GM23338 (cell line): ENCODE data around the gene KXD1. TPM values are rescaled to one million over a fixed set of nuclear protein-coding genes. Genes with fewer than 3 reads are reported as not detected.

Experiments used
- ATAC-seq: fragments of 200-7000 bp; cut with Tn5 transposase; 3 replicates; pipeline ENCODE4 v1.9.1; 2020
- DNase-seq: peaks from one replicate; pipeline ENCODE4 v3.0.0-alpha.2; 2015; ENCODE audit warnings: low spot score
- H2AFZ ChIP-seq: fragments of 200-600 bp; sonication (generic); 2 replicates; pipeline ENCODE4 v1.8.0; 2016; ENCODE audit warnings: antibody characterized with exemption, mild to moderate bottlenecking, moderate library complexity
- H3F3A ChIP-seq: fragments of 200-600 bp; sonication (generic); replicated peaks from 2 replicates; pipeline ENCODE4 v1.8.0; 2017; ENCODE audit warnings: antibody characterized with exemption, mixed run types, low read depth
- H3K27ac ChIP-seq: fragments of 200-600 bp; sonication (generic); 2 replicates; pipeline ENCODE4 v1.6.1; 2016; ENCODE audit warnings: low read depth
- H3K27me3 ChIP-seq: fragments of 200-600 bp; sonication (generic); 2 replicates; pipeline ENCODE4 v1.8.0; 2016; ENCODE audit warnings: mild to moderate bottlenecking, mixed run types, moderate library complexity; ENCODE audit not compliant: insufficient read depth
- H3K36me3 ChIP-seq: fragments of 200-600 bp; sonication (generic); 2 replicates; pipeline ENCODE4 v1.8.0; 2016; ENCODE audit warnings: mild to moderate bottlenecking; ENCODE audit not compliant: insufficient read depth
- H3K4me1 ChIP-seq: fragments of 200-600 bp; sonication (generic); 2 replicates; pipeline ENCODE4 v1.8.0; 2016; ENCODE audit warnings: mild to moderate bottlenecking, moderate library complexity; ENCODE audit not compliant: insufficient read depth
- H3K4me2 ChIP-seq: fragments of 200-600 bp; sonication (generic); 2 replicates; pipeline ENCODE4 v1.7.1; 2017; ENCODE audit warnings: mixed run types
- H3K4me3 ChIP-seq: fragments of 200-600 bp; sonication (generic); 2 replicates; pipeline ENCODE4 v1.6.1; 2016; ENCODE audit warnings: mixed run types
- H3K79me2 ChIP-seq: fragments of 200-600 bp; sonication (generic); replicated peaks from 2 replicates; pipeline ENCODE4 v1.8.0; 2017; ENCODE audit warnings: mild to moderate bottlenecking; ENCODE audit not compliant: insufficient read depth
- H3K9me2 ChIP-seq: fragments of 200-600 bp; sonication (generic); 2 replicates; pipeline ENCODE4 v1.8.0; 2017; ENCODE audit not compliant: insufficient read depth
- H4K20me1 ChIP-seq: fragments of 200-600 bp; sonication (generic); replicated peaks from 2 replicates; pipeline ENCODE4 v1.8.0; 2017; ENCODE audit warnings: mild to moderate bottlenecking; ENCODE audit not compliant: insufficient read depth
- H3K27ac Mint-ChIP-seq: 2 replicates; pipeline ENCODE4 v1.8.0; 2020; ENCODE audit warnings: inconsistent platforms, mild to moderate bottlenecking, moderate library complexity, mixed read lengths
- H3K27me3 Mint-ChIP-seq: 3 replicates; pipeline ENCODE4 v1.8.0; 2022; ENCODE audit warnings: low read depth, mild to moderate bottlenecking, moderate library complexity, mixed read lengths, inconsistent platforms; ENCODE audit not compliant: insufficient read depth, poor library complexity
- H3K36me3 Mint-ChIP-seq: 3 replicates; pipeline ENCODE4 v1.8.0; 2021; ENCODE audit warnings: low read depth, mild to moderate bottlenecking, inconsistent platforms, moderate library complexity, mixed read lengths
- H3K4me1 Mint-ChIP-seq: 3 replicates; pipeline ENCODE4 v1.8.0; 2020; ENCODE audit warnings: mild to moderate bottlenecking, inconsistent platforms, mixed read lengths
- H3K4me3 Mint-ChIP-seq: 3 replicates; pipeline ENCODE4 v1.8.0; 2021; ENCODE audit warnings: moderate library complexity, mild to moderate bottlenecking, inconsistent platforms, mixed read lengths
- H3K9me3 Mint-ChIP-seq: 3 replicates; pipeline ENCODE4 v1.8.0; 2020; ENCODE audit warnings: moderate library complexity, mild to moderate bottlenecking, inconsistent platforms, mixed read lengths
- CTCF ChIP-seq, 2 experiments: fragments of 200-600 bp in 1 of 2; sonication (generic) in 1 of 2; conservative IDR thresholded peaks; 2 replicates each; pipeline versions ENCODE4 v1.5.1 to v1.6.1; 2016 to 2017; ENCODE audit warnings: antibody characterized with exemption in 2 of 2, low read depth in 2 of 2, mild to moderate bottlenecking in 2 of 2, moderate library complexity in 1 of 2
- EZH2phosphoT487 ChIP-seq: fragments of 200-600 bp; sonication (generic); IDR thresholded peaks from one replicate; pipeline ENCODE4 v1.8.1; 2018; ENCODE audit warnings: antibody characterized with exemption; ENCODE audit not compliant: unreplicated experiment
- polyA plus RNA-seq: library from polyadenylated mRNA; unstranded; fragments of >200 nt; fragmentation: Nextera tagmentation; extraction: Ambion mirVana; gene quantifications from 2 replicates; pipeline ENCODE4 v1.2.1, GENCODE V29; 2016
- total RNA-seq: library from RNA; depleted of rRNA; stranded (reverse); fragments of >200 nt; shearing (Covaris generic); gene quantifications from 2 replicates; pipeline ENCODE4 v1.2.3, GENCODE V29; 2014
- TF ChIP-seq, protein P1 (sequence below): IDR thresholded peaks from one replicate; pipeline ENCODE4 v1.6.1; 2018; ENCODE audit warnings: antibody characterized with exemption; ENCODE audit not compliant: unreplicated experiment

The KXD1 gene
- total and polyA plus RNA-seq, 2 experiments from 2014 or later = 108 to 164 TPM

DNA sequence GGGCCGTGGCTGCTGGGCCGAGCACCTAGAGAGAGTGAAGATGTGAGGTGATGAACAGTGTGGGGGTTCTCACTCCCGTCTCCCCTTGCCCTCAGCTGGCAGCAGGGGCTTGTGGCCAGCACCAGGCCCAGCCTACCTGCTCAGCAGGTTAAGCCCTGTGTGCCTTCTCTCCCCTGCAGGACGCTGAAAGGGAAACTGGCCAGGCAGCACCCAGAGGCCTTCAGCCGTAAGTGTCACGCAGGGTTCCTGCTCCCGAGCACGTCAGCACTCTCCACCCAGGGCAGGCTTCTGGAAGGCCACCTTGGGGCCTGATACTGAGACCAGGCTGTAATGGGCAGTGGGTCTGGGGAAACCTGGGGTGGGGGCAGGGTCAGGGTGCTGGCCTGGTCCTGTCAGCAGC lies 9.3 kb downstream of the KXD1 start:
- TF ChIP-seq EZH2phosphoT487 = no peak
- Histone ChIP-seq H3K4me3 (no peak overlapping the region), H3K4me1 (no peaks in the 10 kb centered on the region), H3K27me3 (no peaks in the 10 kb centered on the region), H3K27ac (no peak overlapping the region), H2AFZ (no peak overlapping the region), H4K20me1 (peaks cover under 1% of the 10 kb centered on the region; the same call in 1 of the 2 replicates), H3F3A (peaks cover 9% of the 10 kb centered on the region; the same call in 1 of the 2 replicates), H3K4me2 (no peak overlapping the region), H3K9me2 (no peaks in the 10 kb centered on the region), H3K36me3 (peaks cover 23% of the 10 kb centered on the region; the same call in 1 of the 2 replicates), H3K79me2 (peaks cover 3% of the 10 kb centered on the region)
- Mint-ChIP-seq H3K9me3 (no peaks in the 10 kb centered on the region), H3K4me3 (no peak overlapping the region), H3K36me3 (peaks cover 68% of the 10 kb centered on the region), H3K27ac (no peak overlapping the region), H3K27me3 (peaks cover 12% of the 10 kb centered on the region), H3K4me1 (peaks cover 2% of the 10 kb centered on the region; the same call in 1 of the 3 replicates)
- no peak for ATAC-seq
- DNase-seq = no peak

GRCh38 chr19:18568367-18568766 lies 10.7 kb downstream of the KXD1 start:
- H2AFZ ChIP-seq = no peak overlapping the region
- peaks cover 16% of the 10 kb centered on the region for H3F3A ChIP-seq
- Mint-ChIP-seq H3K36me3 (peaks cover 73% of the 10 kb centered on the region), H3K4me3 (no peak overlapping the region), H3K4me1 (peaks cover 12% of the 10 kb centered on the region), H3K9me3 (no peaks in the 10 kb centered on the region), H3K27ac (no peak overlapping the region), H3K27me3 (peaks cover 20% of the 10 kb centered on the region)
- TF ChIP-seq CTCF (conservative IDR thresholded peaks at IDR 0.05; ENCODE audit: low read depth in 2 of 2) = no peak
- TF ChIP-seq, protein P1, sequence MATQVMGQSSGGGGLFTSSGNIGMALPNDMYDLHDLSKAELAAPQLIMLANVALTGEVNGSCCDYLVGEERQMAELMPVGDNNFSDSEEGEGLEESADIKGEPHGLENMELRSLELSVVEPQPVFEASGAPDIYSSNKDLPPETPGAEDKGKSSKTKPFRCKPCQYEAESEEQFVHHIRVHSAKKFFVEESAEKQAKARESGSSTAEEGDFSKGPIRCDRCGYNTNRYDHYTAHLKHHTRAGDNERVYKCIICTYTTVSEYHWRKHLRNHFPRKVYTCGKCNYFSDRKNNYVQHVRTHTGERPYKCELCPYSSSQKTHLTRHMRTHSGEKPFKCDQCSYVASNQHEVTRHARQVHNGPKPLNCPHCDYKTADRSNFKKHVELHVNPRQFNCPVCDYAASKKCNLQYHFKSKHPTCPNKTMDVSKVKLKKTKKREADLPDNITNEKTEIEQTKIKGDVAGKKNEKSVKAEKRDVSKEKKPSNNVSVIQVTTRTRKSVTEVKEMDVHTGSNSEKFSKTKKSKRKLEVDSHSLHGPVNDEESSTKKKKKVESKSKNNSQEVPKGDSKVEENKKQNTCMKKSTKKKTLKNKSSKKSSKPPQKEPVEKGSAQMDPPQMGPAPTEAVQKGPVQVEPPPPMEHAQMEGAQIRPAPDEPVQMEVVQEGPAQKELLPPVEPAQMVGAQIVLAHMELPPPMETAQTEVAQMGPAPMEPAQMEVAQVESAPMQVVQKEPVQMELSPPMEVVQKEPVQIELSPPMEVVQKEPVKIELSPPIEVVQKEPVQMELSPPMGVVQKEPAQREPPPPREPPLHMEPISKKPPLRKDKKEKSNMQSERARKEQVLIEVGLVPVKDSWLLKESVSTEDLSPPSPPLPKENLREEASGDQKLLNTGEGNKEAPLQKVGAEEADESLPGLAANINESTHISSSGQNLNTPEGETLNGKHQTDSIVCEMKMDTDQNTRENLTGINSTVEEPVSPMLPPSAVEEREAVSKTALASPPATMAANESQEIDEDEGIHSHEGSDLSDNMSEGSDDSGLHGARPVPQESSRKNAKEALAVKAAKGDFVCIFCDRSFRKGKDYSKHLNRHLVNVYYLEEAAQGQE = no peak
- H4K20me1 ChIP-seq = peaks cover 14% of the 10 kb centered on the region
- no peak for ATAC-seq
- H3K27ac ChIP-seq = no peak overlapping the region
- no peak overlapping the region for H3K4me2 ChIP-seq
- peaks cover 28% of the 10 kb centered on the region; the same call in 1 of the 2 replicates for H3K36me3 ChIP-seq
- H3K9me2 ChIP-seq = no peaks in the 10 kb centered on the region
- no peaks in the 10 kb centered on the region for H3K27me3 ChIP-seq
- peaks cover 8% of the 10 kb centered on the region for H3K4me1 ChIP-seq
- H3K79me2 ChIP-seq = peaks cover 17% of the 10 kb centered on the region
- no peak overlapping the region for H3K4me3 ChIP-seq
- no peak for DNase-seq
